GM21360 (cell line): ENCODE results near the gene GEMIN7.

Experiments
- ATAC-seq: cut with Tn5 transposase; IDR thresholded peaks from one replicate; pipeline ENCODE4 v1.9.1; 2021; ENCODE audit warnings: mild to moderate bottlenecking, moderate library complexity; ENCODE audit not compliant: unreplicated experiment

Gene GEMIN7

DNA sequence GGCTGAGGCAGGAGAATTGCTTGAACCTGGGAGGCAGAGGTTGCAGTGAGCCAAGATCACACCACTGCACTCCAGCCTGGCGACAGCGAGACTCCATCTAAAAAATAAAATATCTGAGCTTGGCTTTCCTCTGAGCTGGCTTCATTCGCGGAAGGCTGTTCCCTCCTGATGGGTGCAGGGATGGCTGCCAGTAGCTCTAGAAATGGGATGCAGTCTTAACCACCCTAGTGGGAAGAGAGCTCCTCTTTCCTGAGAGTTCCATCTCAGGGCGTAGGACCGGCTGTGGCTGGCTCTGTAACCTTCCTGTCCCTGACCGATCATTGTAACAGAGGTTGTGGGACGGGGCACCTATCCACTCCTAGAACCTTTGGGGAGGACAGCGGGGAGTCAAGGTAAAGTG is 46.3 kb downstream of the GEMIN7 start:
- no peak for ATAC-seq

DNA sequence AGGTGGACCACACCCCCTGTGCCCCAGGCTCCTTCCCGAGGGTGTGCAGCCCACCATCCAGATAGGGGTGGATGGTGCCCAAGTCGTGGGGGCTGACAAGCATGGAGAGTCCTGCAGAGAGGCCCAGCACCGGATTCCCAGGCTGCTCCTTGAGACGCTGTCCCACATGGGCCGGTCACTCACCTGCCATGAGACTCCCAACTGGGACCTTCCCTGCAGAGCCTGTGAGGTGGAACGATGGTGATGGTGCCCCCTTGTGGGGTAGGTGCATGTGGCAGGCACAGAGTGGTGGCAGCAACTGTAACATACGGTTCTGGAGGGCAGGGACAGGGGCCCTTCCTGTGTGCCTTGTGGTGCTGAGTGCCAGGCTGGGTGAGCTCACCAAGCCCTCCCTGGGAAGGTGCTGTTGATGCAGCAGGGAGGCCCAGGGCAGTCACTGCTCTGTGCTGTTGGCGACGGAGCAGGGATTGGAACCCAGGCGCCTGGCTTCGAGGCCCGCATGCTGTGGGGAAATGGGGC is 47.0 kb downstream of the GEMIN7 start:
- ATAC-seq, result peak; percentile 48

GRCh38 chr19:45126654-45127053 is 47.6 kb downstream of the GEMIN7 start:
- ATAC-seq, result no peak

GRCh38 chr19:45128146-45128545 is 49.1 kb downstream of the GEMIN7 start:
- no peak for ATAC-seq

- no peak for ATAC-seq
These were observed 49.7 kb downstream of the GEMIN7 start for GRCh38 chr19:45128806-45129205.

GRCh38 chr19:45130236-45130635 is 51.2 kb downstream of the GEMIN7 start:
- ATAC-seq, result no peak

DNA sequence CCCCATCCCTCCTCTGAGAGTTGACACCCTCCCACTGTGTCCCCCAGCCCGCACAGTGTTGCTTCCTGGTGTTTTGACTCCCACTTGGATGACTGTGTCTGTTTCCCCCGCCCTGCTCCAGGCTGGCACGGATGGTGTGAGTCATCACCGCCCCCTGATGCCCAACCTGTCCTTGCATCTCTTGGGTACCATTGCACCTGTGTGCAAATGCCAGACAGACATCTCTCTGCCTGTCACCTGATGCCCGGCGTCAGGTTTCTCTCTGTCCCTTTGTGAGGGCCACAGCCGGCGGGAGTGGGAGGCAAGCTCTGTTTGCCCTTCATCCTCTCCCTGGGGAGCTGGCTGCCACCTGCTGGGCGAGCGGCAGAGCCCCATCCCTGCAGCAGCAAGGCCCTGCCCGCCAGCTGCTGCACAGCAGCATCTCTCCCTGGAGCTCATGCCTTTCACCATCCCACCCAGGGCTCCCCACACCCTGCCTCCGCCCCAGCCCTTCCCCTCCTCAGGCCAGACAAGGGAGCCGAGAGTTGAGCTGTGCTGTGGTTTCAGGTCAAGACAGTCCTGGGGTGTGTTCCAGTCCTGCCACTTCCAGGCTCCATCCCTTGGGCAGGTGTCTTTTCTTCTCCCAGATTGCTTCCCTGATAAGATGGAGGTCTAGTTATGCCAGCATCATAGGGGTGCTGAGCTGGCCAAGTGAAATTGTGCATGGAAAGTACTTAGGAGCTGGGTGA is 52.0 kb downstream of the GEMIN7 start:
- no peak for ATAC-seq

GRCh38 chr19:45133661-45134060 is 54.6 kb downstream of the GEMIN7 start:
- ATAC-seq, result no peak

- no peak for ATAC-seq
These were observed 56.3 kb downstream of the GEMIN7 start for GRCh38 chr19:45135176-45135885.

GRCh38 chr19:45136507-45137178 is 57.6 kb downstream of the GEMIN7 start:
- no peak for ATAC-seq

- no peak for ATAC-seq
These were observed 58.2 kb downstream of the GEMIN7 start for GRCh38 chr19:45137179-45137761.

- no peak for ATAC-seq
These were observed 59.3 kb downstream of the GEMIN7 start for GRCh38 chr19:45138303-45138751.

DNA sequence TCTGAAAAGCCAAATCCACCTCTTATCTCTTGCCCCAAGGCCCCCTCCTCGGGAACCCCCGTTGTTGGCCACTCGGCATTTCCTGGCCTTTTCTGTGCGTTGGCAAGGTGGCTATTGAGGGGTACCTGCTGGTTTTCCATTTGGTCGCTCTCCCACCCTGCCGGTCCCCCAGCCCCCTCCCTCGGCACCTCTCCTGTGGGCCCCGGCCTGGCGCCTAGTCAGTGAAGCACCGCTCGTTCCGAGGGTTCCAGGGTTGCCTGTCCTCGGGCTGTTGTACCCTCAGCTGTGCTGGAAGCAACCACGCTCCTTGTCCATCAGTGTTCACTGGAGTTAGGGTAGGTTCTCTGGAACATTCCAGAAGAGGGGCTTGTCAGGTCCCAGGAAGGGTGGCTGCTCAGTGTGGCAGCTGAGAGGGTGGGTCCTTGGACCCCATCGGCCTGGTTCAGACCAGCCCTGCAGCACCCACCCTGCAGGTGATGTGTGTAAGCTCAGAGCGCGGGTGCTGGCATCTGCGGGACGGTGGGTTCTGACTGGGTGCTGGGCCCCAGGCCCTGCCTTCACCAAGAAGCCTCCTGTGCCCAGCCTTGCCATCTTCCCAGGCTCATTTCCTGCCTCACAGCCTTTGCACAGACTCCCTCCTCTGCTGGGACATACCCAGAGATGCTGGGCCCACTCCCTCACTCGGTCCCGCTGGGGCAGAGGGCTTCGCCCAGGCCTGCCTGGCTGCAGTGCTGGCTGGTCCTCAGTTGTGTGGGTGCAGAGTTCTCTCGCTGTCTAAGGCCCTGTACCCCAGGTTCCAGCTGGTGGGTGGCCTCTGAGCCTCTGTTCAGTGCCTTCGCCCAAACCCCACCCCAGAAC is 60.5 kb downstream of the GEMIN7 start:
- no peak for ATAC-seq

GRCh38 chr19:45140144-45140503 is 61.1 kb downstream of the GEMIN7 start:
- ATAC-seq, result no peak

- ATAC-seq, result no peak
These were observed 61.5 kb downstream of the GEMIN7 start for GRCh38 chr19:45140533-45140932.
